ENCODE data around the gene ZNF880.
A peak's percentile ranks its signal among the peaks of the same experiment; 100 is the strongest.
"Not testable (repeated sequence)": the region's sequence is repeated elsewhere in the genome, so short reads cannot be mapped to it uniquely, and the experiment has no call there.

ZNF880 gene

DNA sequence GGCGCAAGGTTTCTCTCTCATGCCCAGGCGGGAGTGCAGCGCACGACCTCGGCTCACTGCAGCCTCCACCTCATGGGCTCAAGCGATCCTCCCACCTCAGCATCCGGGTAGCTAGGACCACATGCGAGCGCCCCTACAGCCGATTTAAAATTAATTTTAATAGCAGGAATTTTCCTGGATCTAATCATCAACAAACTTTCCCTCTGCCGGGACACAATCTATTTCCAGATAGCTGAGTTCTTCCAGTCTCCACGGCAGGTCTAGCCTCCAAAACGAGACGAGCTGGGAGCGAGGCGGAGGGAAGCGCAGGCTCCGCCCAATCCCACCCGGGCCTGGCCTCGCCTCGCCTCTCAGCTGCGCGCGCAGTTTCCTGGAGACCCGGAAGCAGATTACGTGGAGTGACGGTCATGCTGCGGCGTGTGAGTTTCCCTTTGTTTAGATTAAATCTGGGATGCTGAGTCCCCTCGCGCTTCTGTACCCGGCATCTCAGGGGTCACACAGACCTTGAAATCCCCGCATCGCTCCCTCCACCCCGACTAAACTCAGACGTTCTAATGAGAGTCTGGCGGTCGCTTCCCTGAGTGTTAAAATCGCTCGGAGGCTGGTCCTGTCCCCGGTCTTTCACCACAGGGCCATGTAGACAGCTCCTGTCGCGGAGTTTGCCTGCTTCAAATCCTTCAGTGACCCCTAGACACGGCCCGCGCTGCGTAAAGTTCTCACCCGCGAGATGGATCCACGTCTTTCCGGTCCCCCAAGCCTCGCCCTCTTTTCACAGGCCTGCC, at the start of gene ZNF880:
Gene ZNF880 (plus strand): TSS at position 365 of the 782 bp plus-strand sequence. CDS start 43 bp downstream, at position 408.
- no peak for DNase-seq

DNA sequence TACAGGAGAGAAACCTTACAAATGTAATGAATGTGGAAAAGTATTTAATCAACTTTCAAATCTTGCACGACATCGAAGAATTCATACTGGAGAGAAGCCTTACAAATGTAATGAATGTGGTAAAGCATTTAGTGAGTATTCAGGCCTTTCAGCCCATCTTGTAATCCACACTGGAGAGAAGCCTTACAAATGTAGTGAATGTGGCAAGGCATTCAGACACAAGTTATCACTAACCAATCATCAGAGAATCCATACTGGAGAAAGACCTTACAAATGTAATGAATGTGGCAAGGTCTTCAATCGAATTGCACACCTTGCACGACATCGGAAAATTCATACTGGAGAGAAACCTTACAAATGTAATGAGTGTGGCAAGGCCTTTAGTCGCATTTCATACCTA, 47.3 kb upstream of the ZNF880 start:
- no peak for DNase-seq

DNA sequence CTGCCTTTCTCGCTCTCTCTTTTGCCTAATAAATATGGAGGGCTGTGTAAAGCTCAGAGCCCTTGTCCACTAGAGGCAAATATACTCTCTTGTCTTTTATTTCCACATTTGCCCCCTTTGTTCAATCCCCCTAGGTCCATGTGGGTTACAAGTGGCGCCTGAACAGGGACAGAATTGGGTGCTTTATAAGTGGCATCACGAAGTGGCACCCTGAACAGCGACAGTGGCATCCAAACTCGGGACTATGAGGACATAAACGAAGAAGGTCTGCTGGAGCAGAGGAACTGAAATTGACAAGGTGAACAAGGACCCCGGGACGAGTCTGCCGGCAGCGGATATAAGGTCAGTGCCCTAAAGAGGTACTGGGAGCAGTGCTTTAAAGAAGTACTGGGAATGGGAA, 38.0 kb upstream of the ZNF880 start:
- DNase-seq: no peak

DNA sequence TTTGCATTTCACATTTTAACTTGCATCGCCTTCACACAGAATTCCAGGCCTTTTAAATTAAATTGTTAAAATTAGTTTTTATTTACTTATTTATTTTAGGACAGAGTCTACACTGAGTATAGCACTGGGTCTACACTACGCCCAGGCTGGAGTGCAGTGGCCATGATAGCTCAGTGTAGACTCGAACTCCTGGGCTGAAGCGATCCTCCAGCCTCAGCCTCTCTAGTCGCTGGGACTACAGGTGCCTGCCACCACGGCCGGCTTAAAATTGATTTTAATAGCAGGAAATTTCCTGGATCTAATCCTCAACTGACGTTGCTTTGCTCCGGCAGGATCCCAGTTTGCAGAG, 34.0 kb upstream of the ZNF880 start:
- DNase-seq: no peak

DNA sequence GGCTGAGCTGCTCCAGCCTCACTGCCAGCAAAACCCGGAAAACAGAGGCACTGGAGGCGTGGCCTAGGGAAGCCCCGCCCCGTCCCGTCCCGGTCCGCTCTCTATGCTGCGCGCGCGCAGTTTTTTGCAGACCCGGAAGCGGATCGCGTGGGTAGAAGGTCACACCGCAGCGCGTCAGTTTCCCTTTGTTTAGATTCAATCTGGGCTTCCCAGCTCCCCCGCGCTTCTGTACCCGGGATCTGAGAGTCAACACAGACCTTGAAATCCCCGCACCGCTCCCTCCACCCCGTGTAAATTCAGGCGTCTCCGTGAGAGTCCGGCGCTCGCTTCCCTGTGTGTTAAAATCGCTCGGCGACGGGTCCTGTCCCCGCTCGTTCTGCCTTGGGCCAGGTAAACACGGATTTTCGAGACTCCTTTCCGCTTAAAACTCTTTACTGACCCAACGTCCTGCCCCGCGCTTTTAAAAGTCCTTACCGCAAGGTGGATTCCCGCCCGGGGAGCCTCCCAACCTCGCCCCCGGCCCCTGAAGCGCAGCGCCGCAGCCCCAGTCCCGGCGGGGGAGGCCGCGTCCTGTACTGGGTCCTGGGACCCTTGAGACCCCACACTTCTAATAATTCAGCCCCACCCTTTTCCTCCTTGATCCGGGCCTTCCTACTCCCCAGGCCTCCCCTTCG, 33.5 kb upstream of the ZNF880 start, which contains the start of gene ZNF610:
Gene ZNF610 (plus strand): TSS at position 127 of the 674 bp plus-strand sequence. CDS start 12,930 bp downstream, outside the sequence.
- no peak for DNase-seq

DNA sequence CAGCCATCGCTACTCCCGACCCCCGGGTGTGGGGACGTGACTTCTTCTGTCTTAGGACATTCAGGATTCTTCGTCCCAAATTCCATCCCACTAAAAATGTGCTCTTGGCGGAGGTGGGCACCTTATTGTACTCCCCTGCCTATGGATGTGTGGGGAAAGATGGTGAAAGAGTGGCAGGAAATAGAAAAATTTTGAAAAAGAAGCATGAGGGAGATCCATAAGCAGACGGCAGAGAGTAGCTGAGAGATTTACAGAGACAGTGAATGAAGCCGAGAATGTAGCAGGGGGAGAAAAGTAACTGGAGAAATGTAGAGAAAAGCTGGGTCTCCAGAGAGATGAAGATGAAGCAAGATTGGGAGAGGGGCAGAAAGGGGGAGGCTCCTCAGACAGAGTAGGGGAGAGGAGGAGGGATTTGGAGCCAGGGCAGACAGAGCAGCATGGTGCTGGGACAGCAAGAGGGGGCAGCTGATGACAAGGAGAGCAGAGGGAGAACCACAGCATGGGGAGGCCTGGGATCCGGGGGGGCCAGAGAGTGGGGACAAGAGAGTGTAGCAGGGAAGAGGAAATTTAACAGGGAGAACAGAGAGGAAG, 32.8 kb upstream of the ZNF880 start:
- no peak for DNase-seq

DNA sequence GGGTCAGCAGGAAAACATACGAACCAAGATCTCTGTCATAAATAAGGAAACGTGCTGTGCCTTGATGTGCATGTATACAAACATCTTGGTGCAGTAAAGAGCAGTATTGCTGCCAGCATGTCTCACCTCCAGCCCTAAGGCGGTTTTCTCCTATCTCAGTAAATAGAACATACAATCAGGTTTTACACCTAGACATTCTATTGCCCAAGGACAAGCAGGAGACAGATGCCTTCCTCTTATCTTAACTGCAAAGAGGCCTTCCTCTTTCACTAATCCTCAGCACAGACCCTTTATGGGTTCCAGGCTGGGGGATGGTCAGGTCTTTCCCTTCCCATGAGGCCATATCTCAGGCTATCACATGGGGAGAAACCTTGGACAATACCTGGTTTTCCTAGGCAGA, 30.7 kb upstream of the ZNF880 start:
- DNase-seq: not testable (repeated sequence)

DNA sequence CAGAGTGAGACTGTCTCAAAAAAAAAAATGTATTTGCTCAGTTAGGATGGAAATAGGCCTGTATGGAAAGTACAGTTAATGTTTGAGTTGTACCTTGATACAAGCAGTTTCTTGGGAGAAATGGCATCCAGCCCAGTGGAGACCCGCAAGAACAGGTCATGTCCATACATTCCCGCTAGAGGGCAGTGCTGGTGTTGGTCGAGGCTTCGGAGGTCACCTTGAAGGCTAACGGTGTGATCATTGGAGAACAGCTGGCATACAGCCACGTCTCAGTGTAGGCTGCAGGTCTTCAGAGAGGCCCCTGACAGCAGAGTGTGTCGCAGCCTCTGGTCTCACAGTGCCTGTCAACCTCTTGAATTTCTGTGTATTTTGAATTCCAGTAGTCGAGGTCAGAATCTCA, 26.2 kb upstream of the ZNF880 start:
- no peak for DNase-seq

DNA sequence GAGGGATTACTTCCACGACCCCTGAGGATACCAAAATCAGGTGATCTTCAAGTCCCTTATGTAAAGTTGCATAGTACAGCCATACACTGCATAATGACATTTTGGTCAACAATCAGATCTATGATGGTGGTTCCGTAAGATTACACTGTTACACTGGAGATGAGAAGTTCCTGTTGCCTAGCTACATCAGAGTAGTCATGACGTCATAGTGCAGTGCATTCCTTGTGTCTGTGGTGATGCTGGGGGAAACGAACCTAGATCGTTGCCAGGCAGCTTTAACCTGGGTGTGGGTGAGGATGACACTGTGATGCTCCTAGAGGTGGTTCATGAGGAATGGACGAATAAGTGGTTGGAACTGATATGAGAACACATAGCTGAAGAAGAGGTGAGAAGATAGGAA, 24.6 kb upstream of the ZNF880 start:
- DNase-seq: no peak

DNA sequence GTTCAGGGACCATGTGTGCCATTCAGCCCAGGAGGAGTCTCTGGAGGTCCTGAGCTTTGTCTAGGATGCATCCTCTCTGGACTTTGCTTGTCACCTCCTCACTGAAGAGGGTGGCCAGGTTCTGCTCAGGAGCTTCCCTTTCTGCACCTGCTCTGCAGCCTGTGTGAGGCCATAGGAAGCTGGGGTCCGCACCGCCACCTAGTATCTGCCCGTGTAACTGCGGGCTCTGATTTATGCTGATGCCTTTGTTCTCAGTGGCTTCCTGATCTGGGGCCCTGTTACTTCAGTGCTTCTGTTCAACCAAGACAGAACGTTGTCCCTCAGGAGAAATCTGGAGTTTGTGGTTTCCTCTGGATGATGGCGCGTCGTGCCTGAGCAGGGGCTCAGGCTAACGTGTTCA, 18.2 kb upstream of the ZNF880 start:
- no peak for DNase-seq

DNA sequence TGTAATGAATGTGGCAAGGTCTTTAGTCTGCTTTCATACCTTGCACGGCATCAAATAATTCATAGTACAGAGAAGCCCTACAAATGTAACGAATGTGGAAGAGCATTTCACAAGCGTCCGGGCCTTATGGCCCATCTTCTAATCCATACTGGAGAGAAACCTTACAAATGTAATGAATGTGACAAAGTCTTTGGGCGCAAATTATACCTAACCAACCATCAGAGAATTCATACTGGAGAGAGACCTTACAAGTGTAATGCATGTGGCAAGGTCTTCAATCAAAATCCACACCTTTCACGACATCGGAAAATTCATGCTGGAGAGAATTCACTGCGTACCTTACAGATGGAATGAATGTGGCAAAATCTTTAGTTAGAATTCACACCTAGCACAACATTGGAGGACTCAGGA, 3.3 kb upstream of the ZNF880 start:
- DNase-seq: no peak

DNA sequence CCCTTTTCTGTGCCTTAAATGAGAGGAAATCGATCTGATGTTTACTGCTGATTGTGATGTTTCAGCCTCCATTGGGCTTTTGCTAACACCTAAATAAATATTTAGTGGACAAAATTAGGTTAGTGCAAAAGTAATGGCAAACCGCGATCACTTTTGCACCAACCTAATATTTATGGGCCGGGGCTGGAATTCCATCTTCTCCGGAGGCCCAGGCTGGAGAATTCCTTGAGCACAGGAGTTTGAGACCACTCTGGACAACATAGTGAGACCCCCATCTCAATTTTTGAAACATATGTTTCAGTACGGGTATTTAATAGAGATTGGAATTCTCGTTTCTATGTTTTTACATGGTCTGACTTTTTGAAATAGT, 603 bp downstream of the ZNF880 start:
- DNase-seq: no peak

DNA sequence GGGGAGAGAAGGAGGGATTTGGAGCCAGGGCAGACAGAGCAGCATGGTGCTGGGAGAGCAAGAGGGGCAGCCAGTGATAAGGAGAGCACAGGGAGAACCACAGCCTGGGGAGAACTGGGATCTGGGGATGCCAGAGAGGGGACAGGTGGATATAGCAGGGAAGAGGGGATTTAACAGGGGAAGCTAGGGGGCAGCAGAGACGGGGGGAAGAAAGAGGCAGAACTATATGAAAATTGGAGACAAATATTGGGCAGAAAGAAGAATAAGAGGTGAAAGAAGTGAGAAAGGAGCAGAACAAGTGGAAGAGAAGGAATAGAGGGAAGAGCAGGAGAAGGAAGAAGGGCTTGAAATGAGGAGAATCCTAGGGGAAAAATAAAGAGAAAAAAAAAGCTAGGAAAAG, 21.4 kb downstream of the ZNF880 start:
- DNase-seq: no peak

DNA sequence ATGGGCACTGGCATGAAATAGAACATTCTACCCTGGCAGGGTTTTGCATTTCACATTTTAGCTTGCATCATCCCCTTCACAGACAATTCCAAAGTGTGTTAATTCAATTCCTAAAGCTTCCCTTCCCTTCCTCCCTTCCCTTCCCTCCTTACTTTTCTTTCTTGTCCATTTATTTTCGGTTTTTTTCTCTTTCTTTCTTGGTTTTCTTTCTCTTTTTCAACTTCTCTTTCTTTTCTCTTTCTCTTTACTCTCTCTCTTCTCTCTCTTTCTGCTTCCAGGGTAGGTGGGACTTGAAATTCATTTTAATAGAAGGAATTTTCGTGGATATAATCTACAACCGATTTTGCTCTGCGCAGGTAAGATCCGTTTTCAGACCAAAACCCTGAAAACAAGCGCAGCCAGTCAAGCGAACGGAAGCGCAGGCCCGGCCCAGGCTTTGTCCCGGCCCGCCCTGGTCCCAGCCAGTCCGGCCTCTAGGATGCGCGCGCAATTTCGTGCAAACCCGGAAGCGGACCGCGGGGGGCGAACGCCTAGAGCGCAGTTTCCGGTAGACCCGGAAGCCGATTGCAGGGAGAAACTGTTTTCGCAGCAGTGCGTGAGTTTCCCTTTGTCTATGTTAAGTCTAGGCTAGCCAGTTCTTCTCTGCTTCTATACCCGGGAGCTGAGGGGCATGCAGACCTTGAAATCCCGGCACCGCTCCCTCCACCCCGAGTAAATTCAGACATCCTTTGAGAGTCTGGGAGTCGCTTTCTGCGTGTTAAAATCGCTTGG, 27.8 kb downstream of the ZNF880 start, which contains the start of gene ZNF528:
Gene ZNF528 (plus strand): TSS at position 540 of the 771 bp plus-strand sequence. CDS start 4,165 bp downstream, outside the sequence.
- DNase-seq: peak; percentile 49

DNA sequence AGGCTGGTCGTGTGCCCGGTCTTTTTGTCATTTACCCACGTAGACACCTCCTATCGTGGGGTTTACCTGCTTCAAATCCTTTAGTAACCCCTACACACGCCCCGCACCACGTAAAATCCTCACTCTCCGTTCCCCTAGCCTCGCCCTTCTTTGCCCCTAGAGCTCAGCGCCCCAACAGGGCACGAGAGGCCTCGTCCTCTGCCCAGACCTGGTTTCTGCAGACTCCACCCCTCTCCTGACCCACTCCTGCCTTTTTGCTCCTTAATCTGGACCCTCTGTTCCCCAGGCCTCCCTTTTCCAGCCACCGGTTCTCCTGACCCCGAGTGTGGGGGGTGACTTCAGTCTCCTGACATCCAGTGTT, 28.3 kb downstream of the ZNF880 start:
- DNase-seq: no peak

DNA sequence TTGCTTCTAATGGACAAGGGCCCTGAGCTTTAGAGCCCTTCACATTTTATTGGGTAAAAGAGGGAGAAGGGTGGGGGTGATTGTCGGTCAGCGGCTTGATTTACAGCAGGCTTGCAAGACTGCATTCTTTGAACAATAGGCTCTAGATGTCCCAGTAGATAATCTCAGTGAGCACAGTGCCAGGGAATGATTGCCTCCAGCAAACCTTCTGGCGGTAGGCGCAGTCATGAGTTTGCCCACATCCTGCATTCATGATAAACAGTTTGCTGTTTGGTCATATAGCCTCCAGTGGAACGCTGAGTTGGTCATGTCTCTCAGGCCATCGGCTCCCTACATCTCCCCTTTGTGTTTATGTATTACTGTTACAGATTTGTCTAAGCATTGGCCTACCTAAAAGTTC, 40.6 kb downstream of the ZNF880 start:
- no peak for DNase-seq

DNA sequence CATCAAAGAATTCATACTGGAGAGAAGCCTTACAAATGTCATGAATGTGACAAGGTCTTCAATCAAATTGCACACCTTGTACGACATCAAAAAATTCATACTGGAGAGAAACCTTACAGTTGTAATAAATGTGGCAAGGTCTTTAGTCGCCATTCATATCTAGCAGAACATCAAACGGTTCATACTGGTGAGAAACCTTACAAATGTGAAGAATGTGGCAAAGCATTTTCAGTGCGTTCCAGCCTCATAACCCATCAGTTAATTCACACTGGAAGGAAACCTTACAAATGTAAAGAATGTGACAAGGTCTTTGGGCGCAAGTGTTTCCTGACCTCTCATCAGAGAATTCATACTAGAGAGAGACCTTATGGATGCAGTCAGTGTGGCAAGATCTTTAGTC, 46.0 kb downstream of the ZNF880 start:
- DNase-seq: no peak

DNA sequence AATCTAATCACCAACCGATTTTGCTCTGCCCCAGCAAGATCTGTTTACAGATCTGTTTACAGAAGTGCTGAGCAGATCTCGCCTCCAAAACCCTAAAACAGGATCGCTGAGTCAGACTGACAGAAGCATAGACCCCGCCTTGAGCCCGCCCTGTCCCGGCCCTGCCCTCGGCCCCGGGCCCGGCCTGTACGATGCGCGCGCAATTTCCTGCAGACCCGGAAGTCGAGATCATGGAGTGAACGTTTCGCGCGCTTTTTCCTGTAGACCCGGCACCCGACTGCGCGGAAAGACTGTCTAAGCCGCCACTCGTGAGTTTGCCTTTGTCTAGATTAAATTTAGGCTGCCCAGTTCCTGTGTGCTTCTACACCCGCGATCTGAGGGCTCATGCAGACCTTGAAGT, 59.2 kb downstream of the ZNF880 start, which contains the start of gene ZNF534:
Gene ZNF534 (plus strand): TSS at position 212 of the 400 bp plus-strand sequence. CDS start 2,327 bp downstream, outside the sequence.
- no peak for DNase-seq
